Activated T-cell treated with anti-CD3 and anti-CD28 coated beads for 4 hours (primary cell): Measurements from ENCODE around the gene CACNA2D4.

ENCODE experiments used
- DNase-seq: peaks from one replicate; pipeline ENCODE4 v3.0.0-alpha.2; 2020

Gene CACNA2D4

GRCh38 chr12:1917172-1918070, 1.0 kb downstream of the CACNA2D4 start:
- no peak for DNase-seq

- no peak for DNase-seq
These were observed 1.9 kb downstream of the CACNA2D4 start for GRCh38 chr12:1916371-1917171.

GRCh38 chr12:1915082-1915968, 3.1 kb downstream of the CACNA2D4 start:
- DNase-seq: no peak

GRCh38 chr12:1914114-1914911, 4.1 kb downstream of the CACNA2D4 start:
- no peak for DNase-seq

GRCh38 chr12:1913377-1914113, 4.9 kb downstream of the CACNA2D4 start:
- no peak for DNase-seq

- DNase-seq: no peak
These were observed 5.7 kb downstream of the CACNA2D4 start for GRCh38 chr12:1912580-1913376.

- DNase-seq: no peak
These were observed 6.6 kb downstream of the CACNA2D4 start for GRCh38 chr12:1911598-1912575.

- DNase-seq: no peak
These were observed 8.0 kb downstream of the CACNA2D4 start for GRCh38 chr12:1910468-1910867.

- DNase-seq: no peak
These were observed 9.7 kb downstream of the CACNA2D4 start for GRCh38 chr12:1908758-1909157.

- peak; percentile 27 for DNase-seq
These were observed 10.5 kb downstream of the CACNA2D4 start for GRCh38 chr12:1907652-1908611.

- DNase-seq: no peak
These were observed 11.9 kb downstream of the CACNA2D4 start for GRCh38 chr12:1906579-1906978.

- DNase-seq: no peak
These were observed 13.6 kb downstream of the CACNA2D4 start for GRCh38 chr12:1904875-1905274.

- no peak for DNase-seq
These were observed 21.5 kb downstream of the CACNA2D4 start for GRCh38 chr12:1896964-1897363.

GRCh38 chr12:1890810-1891209, 27.6 kb downstream of the CACNA2D4 start:
- no peak for DNase-seq

GRCh38 chr12:1890119-1890703, 28.2 kb downstream of the CACNA2D4 start:
- no peak for DNase-seq

GRCh38 chr12:1888923-1889322, 29.5 kb downstream of the CACNA2D4 start:
- DNase-seq: no peak

- DNase-seq: no peak
These were observed 31.9 kb downstream of the CACNA2D4 start for GRCh38 chr12:1886396-1887008.
